Measurements from ENCODE around the gene DSCAML1. TPM values are rescaled to one million over a fixed set of nuclear protein-coding genes. Genes with fewer than 3 reads are reported as not detected.
"Not testable (repeated sequence)": the region's sequence is repeated elsewhere in the genome, so short reads cannot be mapped to it uniquely, and the experiment has no call there.

DSCAML1 gene
- total RNA-seq, 2 experiments from 2014 or later: 1.4 to 3.1 TPM

GRCh38 chr11:117399100-117399840 is 397.7 kb downstream of the DSCAML1 start:
- H3K4me1 Mint-ChIP-seq; H3K4me3 Mint-ChIP-seq; H3K27ac Mint-ChIP-seq; ATAC-seq (ENCODE audit: low read depth); H3K27me3 Mint-ChIP-seq; POLR2A ChIA-PET; DNase-seq; H3K9me3 Mint-ChIP-seq: not testable (repeated sequence)
- peaks cover 67% of the 10 kb centered on the region for H3K36me3 Mint-ChIP-seq

- H3K4me1 Mint-ChIP-seq; H3K27ac Mint-ChIP-seq; DNase-seq; H3K9me3 Mint-ChIP-seq; H3K27me3 Mint-ChIP-seq; ATAC-seq (ENCODE audit: low read depth); POLR2A ChIA-PET; H3K4me3 Mint-ChIP-seq: not testable (repeated sequence)
- H3K36me3 Mint-ChIP-seq: peaks cover 63% of the 10 kb centered on the region
Measured at GRCh38 chr11:117398618-117399017, 398.4 kb downstream of the DSCAML1 start.

GRCh38 chr11:117396970-117397369 is 400.0 kb downstream of the DSCAML1 start:
- no peaks in the 10 kb centered on the region for H3K4me1 Mint-ChIP-seq

GRCh38 chr11:117395476-117395875 is 401.5 kb downstream of the DSCAML1 start:
- Mint-ChIP-seq H3K27ac (no peak overlapping the region), H3K36me3 (peaks cover 45% of the 10 kb centered on the region), H3K4me1 (no peaks in the 10 kb centered on the region), H3K4me3 (no peak overlapping the region), H3K27me3 (no peaks in the 10 kb centered on the region), H3K9me3 (peaks cover 5% of the 10 kb centered on the region)
- no peak for DNase-seq
- no peak for ATAC-seq (ENCODE audit: low read depth)
- POLR2A ChIA-PET: no interaction called here

More at GRCh38 chr11:117396970-117397369, 400.0 kb downstream of the DSCAML1 start:
- peaks cover 50% of the 10 kb centered on the region for H3K36me3 Mint-ChIP-seq
- DNase-seq (no peak), ATAC-seq (ENCODE audit: low read depth) (no peak)
- no peak overlapping the region for H3K27ac Mint-ChIP-seq
- no peaks in the 10 kb centered on the region for H3K27me3 Mint-ChIP-seq
- peaks cover 5% of the 10 kb centered on the region for H3K9me3 Mint-ChIP-seq
- H3K4me3 Mint-ChIP-seq: no peak overlapping the region
- POLR2A ChIA-PET: no interaction called here

GRCh38 chr11:117394221-117394925 is 402.6 kb downstream of the DSCAML1 start:
- Mint-ChIP-seq H3K27me3 (no peaks in the 10 kb centered on the region), H3K4me1 (peaks cover 3% of the 10 kb centered on the region), H3K9me3 (peaks cover 1% of the 10 kb centered on the region), H3K36me3 (peaks cover 40% of the 10 kb centered on the region), H3K4me3 (no peak overlapping the region), H3K27ac (no peak overlapping the region)
- POLR2A ChIA-PET: no interaction called here
- DNase-seq (no peak), ATAC-seq (ENCODE audit: low read depth) (no peak)

GRCh38 chr11:117392979-117393378 is 404.0 kb downstream of the DSCAML1 start:
- Mint-ChIP-seq H3K27ac (no peak overlapping the region), H3K4me1 (peaks cover 9% of the 10 kb centered on the region), H3K36me3 (peaks cover 32% of the 10 kb centered on the region), H3K27me3 (no peaks in the 10 kb centered on the region), H3K9me3 (peaks cover 1% of the 10 kb centered on the region), H3K4me3 (no peak overlapping the region)
- ATAC-seq (ENCODE audit: low read depth) (no peak), DNase-seq (no peak)
- POLR2A ChIA-PET: no interaction called here

GRCh38 chr11:117392001-117392690 is 404.9 kb downstream of the DSCAML1 start:
- Mint-ChIP-seq H3K27me3 (no peaks in the 10 kb centered on the region), H3K27ac (no peak overlapping the region), H3K9me3 (no peaks in the 10 kb centered on the region), H3K4me1 (peaks cover 9% of the 10 kb centered on the region), H3K4me3 (no peak overlapping the region), H3K36me3 (peaks cover 25% of the 10 kb centered on the region)
- no peak for ATAC-seq (ENCODE audit: low read depth)
- POLR2A ChIA-PET: no interaction called here
- DNase-seq: no peak

- POLR2A ChIA-PET: no interaction called here
- no peaks in the 10 kb centered on the region for H3K27me3 Mint-ChIP-seq
- H3K4me1 Mint-ChIP-seq: peaks cover 9% of the 10 kb centered on the region
Measured at GRCh38 chr11:117391181-117391580, 405.8 kb downstream of the DSCAML1 start.

GRCh38 chr11:117390743-117391142 is 406.3 kb downstream of the DSCAML1 start:
- peak overlapping the region; percentile 3 for H3K27ac Mint-ChIP-seq
- DNase-seq (no peak), ATAC-seq (ENCODE audit: low read depth) (no peak)
- peaks cover 13% of the 10 kb centered on the region for H3K36me3 Mint-ChIP-seq
- POLR2A ChIA-PET: no interaction called here
- no peak overlapping the region for H3K4me3 Mint-ChIP-seq
- H3K9me3 Mint-ChIP-seq: no peaks in the 10 kb centered on the region
- H3K27me3 Mint-ChIP-seq: no peaks in the 10 kb centered on the region
- peaks cover 9% of the 10 kb centered on the region for H3K4me1 Mint-ChIP-seq

More at GRCh38 chr11:117391181-117391580, 405.8 kb downstream of the DSCAML1 start:
- no peak for ATAC-seq (ENCODE audit: low read depth)
- Mint-ChIP-seq H3K4me3 (no peak overlapping the region), H3K27ac (peak overlapping the region; percentile 3), H3K36me3 (peaks cover 17% of the 10 kb centered on the region), H3K9me3 (no peaks in the 10 kb centered on the region)
- DNase-seq: no peak

- Mint-ChIP-seq H3K27ac (no peak overlapping the region), H3K36me3 (peaks cover 12% of the 10 kb centered on the region), H3K4me1 (peaks cover 9% of the 10 kb centered on the region), H3K9me3 (no peaks in the 10 kb centered on the region), H3K27me3 (no peaks in the 10 kb centered on the region), H3K4me3 (no peak overlapping the region)
- no peak for ATAC-seq (ENCODE audit: low read depth)
- POLR2A ChIA-PET: no interaction called here
- no peak for DNase-seq
Measured at GRCh38 chr11:117387992-117388755, 408.8 kb downstream of the DSCAML1 start.

GRCh38 chr11:117385906-117386305 is 411.1 kb downstream of the DSCAML1 start:
- POLR2A ChIA-PET: no interaction called here
- H3K36me3 Mint-ChIP-seq: peaks cover 8% of the 10 kb centered on the region
- H3K9me3 Mint-ChIP-seq: no peaks in the 10 kb centered on the region
- no peaks in the 10 kb centered on the region for H3K27me3 Mint-ChIP-seq
- no peak overlapping the region for H3K4me3 Mint-ChIP-seq
- H3K27ac Mint-ChIP-seq: no peak overlapping the region
- DNase-seq (no peak), ATAC-seq (ENCODE audit: low read depth) (no peak)
- H3K4me1 Mint-ChIP-seq: peaks cover 9% of the 10 kb centered on the region

- peaks cover 7% of the 10 kb centered on the region for H3K36me3 Mint-ChIP-seq
- no peaks in the 10 kb centered on the region for H3K9me3 Mint-ChIP-seq
- DNase-seq: no peak
- peaks cover 9% of the 10 kb centered on the region for H3K4me1 Mint-ChIP-seq
- no peak for ATAC-seq (ENCODE audit: low read depth)
- H3K4me3 Mint-ChIP-seq: no peak overlapping the region
- H3K27me3 Mint-ChIP-seq: no peaks in the 10 kb centered on the region
- POLR2A ChIA-PET: no interaction called here
- no peak overlapping the region for H3K27ac Mint-ChIP-seq
Measured at GRCh38 chr11:117385471-117385870, 411.5 kb downstream of the DSCAML1 start.

- Mint-ChIP-seq H3K27me3 (no peaks in the 10 kb centered on the region), H3K9me3 (no peaks in the 10 kb centered on the region), H3K36me3 (peaks cover 2% of the 10 kb centered on the region), H3K27ac (no peak overlapping the region), H3K4me1 (peaks cover 2% of the 10 kb centered on the region), H3K4me3 (no peak overlapping the region)
- POLR2A ChIA-PET: no interaction called here
- DNase-seq (no peak), ATAC-seq (ENCODE audit: low read depth) (no peak)
Measured at GRCh38 chr11:117384045-117384444, 413.0 kb downstream of the DSCAML1 start.

Data from activated naive CD8-positive, alpha-beta T cell treated with anti-CD3 and anti-CD28 coated beads, Interleukin-2, amount 10 ng/mL, durations not matched to agents 7 days and 5 days (primary cell).